Hindlimb muscle (tissue), 1 donor: ENCODE measurements around the gene EIF4E. TPM values are rescaled to one million over a fixed set of nuclear protein-coding genes. Genes with fewer than 3 reads are reported as not detected.
"Not testable (repeated sequence)": the region's sequence is repeated elsewhere in the genome, so short reads cannot be mapped to it uniquely, and the experiment has no call there.

Source experiments
- DNase-seq: peaks from one replicate; pipeline ENCODE4 v3.0.0-alpha.2; 2013
- polyA plus RNA-seq: library from polyadenylated mRNA; unstranded; fragments of 120-200 nt; gene quantifications from one replicate; pipeline ENCODE4 v1.2.1, GENCODE V29; 2013; ENCODE audit not compliant: insufficient read length

The EIF4E gene, protein sequence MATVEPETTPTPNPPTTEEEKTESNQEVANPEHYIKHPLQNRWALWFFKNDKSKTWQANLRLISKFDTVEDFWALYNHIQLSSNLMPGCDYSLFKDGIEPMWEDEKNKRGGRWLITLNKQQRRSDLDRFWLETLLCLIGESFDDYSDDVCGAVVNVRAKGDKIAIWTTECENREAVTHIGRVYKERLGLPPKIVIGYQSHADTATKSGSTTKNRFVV
- polyA plus RNA-seq, result 50.6 TPM

DNA sequence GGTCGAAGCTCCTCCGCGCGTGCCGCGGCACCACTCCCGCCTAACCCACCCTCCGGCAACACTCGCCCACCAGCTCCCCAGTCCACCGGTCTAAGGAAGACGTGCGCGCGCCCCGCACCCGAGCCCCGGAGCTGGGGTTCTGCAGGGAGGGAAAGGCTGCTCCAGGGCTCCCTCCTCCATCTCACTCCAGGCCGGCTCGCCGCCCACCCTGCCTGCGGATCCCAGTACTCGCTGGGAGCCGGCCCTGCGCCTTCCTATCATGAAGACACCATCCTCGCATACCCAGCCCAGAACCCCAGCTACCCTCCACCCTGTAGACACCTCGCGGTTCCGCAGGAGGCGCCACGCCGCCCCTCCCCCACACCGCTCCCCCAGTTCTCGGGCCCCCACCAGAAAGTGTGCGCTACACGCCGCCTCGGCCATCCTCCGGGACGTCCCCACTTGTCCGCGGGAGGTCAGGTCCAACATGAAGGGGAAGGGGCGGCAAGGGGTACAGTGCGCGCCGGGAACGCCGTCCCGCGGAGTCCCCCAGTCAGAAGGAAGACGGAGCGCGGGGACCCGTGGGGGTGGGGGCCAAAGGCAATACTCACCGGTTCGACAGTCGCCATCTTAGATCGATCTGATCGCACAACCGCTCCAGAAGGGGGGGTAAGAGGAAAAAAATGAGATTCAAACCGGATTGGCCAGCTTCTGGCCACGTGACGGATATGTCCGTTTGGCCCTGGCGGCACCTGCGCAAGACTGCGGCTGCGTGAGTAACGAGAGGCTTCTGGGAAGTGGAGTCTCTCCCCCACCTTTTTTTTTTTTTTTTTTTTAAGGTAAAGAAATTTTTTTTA is at the start of gene EIF4E:
EIF4E (minus strand) TSS at position 629 of the 836 bp plus-strand sequence; CDS start at position 608, 21 bp downstream.
- DNase-seq, result peak; percentile 98

- no peak for DNase-seq
Measured at GRCh38 chr4:98977557-98977956, 48.6 kb upstream of the EIF4E start.

DNA sequence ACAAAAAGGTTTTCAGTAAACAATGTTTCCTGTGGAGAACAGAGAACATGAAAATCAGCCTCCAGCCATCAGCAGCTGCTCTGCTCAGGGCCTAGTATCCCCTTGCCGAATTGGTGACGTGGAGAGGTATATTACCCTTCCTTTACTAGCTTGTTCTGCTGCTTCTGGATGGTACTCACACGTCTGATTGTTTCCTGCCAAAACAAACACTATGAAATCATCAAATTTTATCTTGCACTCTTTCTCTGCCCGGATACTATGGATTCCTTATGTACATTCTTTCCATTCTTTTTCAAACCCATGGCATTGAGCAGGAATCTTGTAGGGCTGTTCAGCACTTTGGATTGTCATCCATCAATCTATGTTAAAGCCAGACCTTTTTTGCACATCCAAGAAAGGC is 47.8 kb upstream of the EIF4E start:
- no peak for DNase-seq

GRCh38 chr4:98969878-98970785 is 41.2 kb upstream of the EIF4E start:
- DNase-seq, result peak; percentile 0

DNA sequence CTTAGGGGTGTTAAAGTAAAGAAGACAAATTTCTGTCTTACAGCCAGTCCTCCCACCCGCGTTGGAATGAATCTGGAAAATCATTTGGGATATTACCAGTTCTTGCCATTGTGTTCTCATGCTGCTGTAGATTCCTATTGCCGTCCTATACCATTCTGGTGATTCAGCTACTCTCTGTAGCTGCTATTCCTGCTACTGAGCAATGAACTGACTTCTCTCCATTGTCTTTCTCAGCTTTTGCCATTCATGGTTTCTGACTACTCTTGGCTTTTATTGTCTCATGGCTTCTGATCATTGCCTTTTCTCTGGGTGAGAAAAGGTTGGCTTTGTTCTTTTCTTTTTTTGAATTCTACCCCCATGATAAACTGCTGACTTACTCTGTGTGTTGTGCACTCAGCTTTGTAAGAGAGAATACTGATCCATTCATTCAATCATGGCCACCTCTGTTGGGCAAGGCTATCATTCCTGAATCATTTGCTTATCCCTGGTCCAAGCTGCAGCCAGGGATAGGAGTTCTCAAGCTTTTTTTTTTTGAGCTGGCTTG is 38.9 kb upstream of the EIF4E start:
- DNase-seq, result no peak

GRCh38 chr4:98966926-98967325 is 38.0 kb upstream of the EIF4E start:
- no peak for DNase-seq

- no peak for DNase-seq
Measured at GRCh38 chr4:98963538-98964433, 34.9 kb upstream of the EIF4E start.

DNA sequence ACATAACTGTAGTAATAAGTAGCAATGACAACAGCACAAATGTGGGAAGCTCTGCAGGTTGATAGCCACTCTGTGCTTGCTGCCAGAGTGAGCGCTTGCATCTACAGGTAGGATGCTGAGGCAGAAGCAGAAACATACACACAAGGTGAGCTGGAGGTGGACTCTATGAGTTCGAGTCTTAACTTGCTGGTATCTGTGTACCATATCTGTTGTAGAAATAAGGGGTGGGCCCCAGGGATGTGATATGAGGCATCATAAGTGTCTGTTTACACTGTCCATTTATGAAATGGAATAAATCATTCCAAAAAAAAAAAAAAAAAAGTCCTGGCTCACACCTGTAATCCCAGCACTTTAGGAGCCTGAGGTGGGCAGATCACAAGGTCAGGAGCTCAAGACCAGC is 32.8 kb upstream of the EIF4E start:
- DNase-seq, result no peak

- no peak for DNase-seq
Measured at GRCh38 chr4:98959411-98959810, 30.5 kb upstream of the EIF4E start.

DNA sequence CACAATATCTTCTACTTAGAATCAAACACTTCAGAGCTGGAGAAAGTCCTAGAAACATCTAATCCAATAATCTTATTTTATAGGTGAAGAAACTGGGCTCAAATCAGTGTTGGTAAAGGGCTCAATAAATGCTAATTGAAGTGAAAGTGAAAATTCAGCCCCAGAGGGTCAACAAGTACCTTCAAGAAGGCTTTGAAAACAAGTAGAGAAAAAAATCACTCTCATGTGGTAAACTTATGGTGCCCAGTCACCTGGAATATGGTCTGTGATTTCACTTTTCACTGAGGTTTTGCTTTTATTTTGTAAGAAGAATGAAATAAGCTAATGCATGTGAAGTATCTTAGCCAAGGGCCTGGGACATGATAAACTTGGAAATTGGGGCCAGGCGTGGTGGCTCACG is 29.1 kb upstream of the EIF4E start:
- DNase-seq, result no peak

GRCh38 chr4:98955229-98955628 is 26.3 kb upstream of the EIF4E start:
- no peak for DNase-seq

DNA sequence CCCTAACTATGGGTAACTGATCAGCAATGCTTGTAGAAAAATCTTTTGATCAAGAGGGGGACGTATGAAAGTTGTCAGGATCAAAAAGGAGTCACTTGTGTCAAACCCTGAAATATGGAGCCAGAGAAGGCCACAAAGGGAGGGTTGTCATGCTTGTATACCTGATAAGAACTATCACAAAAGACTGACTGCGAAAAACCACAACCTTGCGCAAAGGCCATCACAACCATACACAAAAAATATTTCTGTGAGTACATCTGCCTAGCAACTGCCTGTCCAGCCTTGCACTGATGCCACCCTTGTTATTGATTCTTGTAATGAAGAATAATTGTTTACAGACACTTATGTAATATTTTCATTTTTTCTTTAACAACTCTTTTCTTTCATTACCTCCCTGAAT is 22.8 kb upstream of the EIF4E start:
- DNase-seq, result no peak

DNA sequence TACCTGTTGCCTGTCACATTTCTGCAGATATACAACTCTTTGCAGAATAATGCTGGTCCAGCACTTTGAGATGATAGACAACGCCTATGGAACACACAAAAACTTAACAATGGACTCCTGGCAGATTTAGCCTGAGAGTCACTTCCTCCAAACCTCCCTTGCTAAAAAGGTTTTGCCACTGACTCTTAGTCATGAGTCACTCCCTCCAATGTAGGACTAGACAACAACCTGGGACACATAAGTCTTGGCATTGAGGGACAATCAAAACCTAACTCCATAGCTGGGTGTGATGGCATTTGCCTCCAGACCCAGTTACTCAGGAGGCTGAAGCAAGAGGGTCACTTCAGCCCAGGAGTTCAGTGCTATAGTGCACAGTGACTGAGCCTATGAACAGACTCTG is 22.0 kb upstream of the EIF4E start:
- DNase-seq, result no peak

DNA sequence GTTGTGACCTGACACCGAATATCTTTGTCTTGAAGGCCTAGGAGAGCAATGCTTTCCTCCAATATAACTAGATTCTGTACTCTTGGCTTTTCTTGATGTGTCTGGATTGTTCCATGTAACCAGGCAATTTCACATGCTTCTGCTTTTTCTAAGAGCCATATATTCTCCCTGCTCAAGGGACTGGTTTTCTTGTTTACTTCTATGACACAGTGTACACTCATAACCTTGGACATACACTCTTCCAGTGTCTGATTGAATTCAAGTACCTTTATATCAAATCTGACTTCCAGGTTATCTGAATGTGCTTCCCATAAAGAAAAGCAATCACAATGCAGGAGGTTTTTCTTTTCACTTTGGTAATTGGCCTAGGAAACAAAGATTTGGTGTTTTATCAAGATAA is 17.4 kb upstream of the EIF4E start:
- DNase-seq, result no peak

DNA sequence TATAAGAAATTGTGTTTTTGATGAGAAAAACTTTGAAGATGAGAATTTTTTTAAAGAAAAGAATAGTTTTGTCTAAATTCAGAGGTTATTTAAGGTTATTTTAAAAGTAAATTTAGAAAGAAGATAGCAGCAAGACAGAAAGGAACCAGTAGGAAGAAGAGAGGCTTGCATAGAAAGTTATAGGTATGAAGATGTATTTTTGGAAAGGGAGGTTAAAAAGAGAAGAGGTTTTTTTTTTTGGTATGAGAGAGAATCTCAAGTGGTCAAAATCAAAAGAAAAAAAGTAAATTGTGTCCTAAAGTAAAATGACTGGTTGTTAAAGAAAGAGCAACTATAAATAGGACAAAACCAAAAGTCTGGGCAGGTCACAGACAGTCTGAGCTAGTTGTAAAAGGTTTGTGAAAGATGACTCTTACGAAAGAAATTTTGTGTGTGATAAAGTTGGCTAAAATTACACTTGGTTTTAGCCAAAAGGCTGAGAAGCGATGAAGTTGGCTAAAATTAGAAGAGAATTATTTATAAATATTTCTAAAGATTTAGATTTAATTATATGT is 16.4 kb upstream of the EIF4E start:
- DNase-seq, result no peak

DNA sequence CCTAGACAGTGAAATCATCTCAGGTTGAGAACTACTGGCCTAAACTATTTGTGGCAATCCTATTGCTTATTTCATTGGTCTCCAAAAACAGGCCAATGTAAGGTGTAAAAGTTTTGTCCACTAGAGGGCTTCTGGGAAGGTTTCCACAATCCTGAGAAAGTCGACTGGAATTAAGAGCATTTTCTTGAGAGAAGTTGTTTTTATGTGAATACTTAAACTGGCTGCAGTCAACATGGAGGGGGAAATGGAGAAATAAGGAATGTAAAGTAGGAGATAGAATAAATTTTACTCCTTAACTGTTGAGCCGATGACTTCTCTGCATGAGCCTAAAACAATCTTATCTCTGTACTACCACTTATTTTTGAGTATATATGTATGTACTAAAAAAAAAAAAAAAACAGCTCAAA is 11.0 kb upstream of the EIF4E start:
- peak; percentile 56 for DNase-seq

DNA sequence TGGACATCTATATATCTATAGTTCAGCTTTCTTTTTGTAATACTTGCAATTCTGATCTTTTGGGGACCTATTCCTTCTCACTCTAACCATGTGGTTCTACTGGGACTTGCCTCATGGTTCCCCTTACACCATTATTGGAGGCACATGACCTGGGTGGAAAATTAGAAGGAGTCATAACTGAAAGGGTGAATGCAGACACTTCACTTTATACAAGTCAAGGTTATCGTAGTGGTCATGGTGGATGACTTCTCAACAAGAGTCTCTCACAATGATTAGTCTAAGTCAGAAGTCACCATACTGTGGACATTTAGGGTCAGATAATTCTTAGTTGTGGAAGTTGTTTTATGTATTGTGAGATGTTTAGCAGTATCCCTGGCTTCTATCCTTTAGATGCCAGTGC is 10.5 kb upstream of the EIF4E start:
- no peak for DNase-seq

- DNase-seq, result no peak
Measured at GRCh38 chr4:98937986-98938720, 9.2 kb upstream of the EIF4E start.

GRCh38 chr4:98935633-98936032 is 6.7 kb upstream of the EIF4E start:
- no peak for DNase-seq

- not testable (repeated sequence) for DNase-seq
Measured at GRCh38 chr4:98934851-98935250, 5.9 kb upstream of the EIF4E start.

DNA sequence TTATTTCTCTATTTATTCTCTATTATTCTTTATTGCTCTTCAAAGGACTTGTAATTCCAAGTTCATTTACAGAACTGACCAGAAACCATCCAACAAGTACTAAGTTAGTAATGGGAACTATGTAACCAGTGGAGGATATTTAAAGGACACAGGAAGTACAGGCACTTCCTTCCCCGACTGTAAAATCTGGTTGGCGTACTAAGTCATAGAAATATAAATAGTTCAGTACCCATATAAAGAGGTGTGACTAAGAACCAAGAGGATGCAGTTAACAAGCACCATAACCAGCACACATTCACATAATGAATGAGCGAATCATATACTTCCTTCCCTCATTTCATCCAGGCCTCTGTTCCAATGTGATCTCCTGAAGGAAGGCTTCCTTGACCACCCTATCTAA is 3.6 kb upstream of the EIF4E start:
- no peak for DNase-seq
